NB4 (cell line): ENCODE results near the gene RFX2.

Experiments
- DNase-seq: peaks from one replicate; pipeline ENCODE4 v3.0.0; 2010; ENCODE audit warnings: low read depth
- H3K4me3 ChIP-seq: one replicate; pipeline ENCODE4 v1.5.1; 2011; ENCODE audit warnings: mild to moderate bottlenecking, low read depth, low read length, moderate library complexity
- MYC ChIP-seq: IDR thresholded peaks from 2 replicates; pipeline ENCODE4 v1.6.1; 2011; ENCODE audit warnings: low read depth, low read length
- POLR2A ChIP-seq: IDR thresholded peaks from 2 replicates; pipeline ENCODE4 v1.6.1; 2011; ENCODE audit warnings: mild to moderate bottlenecking; ENCODE audit not compliant: insufficient read length; ENCODE audit errors: extremely low read depth
- TF ChIP-seq, protein P1 (sequence below): IDR thresholded peaks from 2 replicates; pipeline ENCODE4 v1.6.1; 2011; ENCODE audit warnings: low read depth, low read length
- TF ChIP-seq, protein P2 (sequence below): IDR thresholded peaks from one replicate; pipeline ENCODE4 v1.5.1; 2012; ENCODE audit warnings: low read depth, low read length

The RFX2 gene

DNA sequence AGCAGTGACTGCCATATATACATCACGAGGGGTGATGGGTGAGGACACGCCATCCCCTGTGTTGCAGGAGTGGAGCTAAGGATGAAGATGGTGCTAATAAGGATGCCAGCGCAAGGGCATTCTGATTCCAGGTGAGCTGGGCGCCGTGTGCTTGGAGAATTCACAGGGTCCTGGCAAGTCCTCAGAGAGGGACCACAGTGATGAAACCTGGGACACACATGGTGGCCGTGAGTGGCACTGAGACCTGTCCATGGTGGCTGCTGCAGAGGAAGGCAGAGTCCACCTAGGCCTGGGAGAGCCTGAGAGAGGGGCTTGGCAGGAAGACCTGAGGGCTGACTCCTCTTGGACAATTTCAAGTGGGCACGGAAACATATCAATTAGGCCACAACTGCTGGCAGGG lies 65.2 kb downstream of the RFX2 start:
- DNase-seq: no peak
- no peak overlapping the region for H3K4me3 ChIP-seq
- no peak for TF ChIP-seq MYC
- TF ChIP-seq, protein P1, sequence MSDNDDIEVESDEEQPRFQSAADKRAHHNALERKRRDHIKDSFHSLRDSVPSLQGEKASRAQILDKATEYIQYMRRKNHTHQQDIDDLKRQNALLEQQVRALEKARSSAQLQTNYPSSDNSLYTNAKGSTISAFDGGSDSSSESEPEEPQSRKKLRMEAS: no peak
- TF ChIP-seq, protein P2, sequence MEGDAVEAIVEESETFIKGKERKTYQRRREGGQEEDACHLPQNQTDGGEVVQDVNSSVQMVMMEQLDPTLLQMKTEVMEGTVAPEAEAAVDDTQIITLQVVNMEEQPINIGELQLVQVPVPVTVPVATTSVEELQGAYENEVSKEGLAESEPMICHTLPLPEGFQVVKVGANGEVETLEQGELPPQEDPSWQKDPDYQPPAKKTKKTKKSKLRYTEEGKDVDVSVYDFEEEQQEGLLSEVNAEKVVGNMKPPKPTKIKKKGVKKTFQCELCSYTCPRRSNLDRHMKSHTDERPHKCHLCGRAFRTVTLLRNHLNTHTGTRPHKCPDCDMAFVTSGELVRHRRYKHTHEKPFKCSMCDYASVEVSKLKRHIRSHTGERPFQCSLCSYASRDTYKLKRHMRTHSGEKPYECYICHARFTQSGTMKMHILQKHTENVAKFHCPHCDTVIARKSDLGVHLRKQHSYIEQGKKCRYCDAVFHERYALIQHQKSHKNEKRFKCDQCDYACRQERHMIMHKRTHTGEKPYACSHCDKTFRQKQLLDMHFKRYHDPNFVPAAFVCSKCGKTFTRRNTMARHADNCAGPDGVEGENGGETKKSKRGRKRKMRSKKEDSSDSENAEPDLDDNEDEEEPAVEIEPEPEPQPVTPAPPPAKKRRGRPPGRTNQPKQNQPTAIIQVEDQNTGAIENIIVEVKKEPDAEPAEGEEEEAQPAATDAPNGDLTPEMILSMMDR: no peak
- TF ChIP-seq POLR2A: no peak

DNA sequence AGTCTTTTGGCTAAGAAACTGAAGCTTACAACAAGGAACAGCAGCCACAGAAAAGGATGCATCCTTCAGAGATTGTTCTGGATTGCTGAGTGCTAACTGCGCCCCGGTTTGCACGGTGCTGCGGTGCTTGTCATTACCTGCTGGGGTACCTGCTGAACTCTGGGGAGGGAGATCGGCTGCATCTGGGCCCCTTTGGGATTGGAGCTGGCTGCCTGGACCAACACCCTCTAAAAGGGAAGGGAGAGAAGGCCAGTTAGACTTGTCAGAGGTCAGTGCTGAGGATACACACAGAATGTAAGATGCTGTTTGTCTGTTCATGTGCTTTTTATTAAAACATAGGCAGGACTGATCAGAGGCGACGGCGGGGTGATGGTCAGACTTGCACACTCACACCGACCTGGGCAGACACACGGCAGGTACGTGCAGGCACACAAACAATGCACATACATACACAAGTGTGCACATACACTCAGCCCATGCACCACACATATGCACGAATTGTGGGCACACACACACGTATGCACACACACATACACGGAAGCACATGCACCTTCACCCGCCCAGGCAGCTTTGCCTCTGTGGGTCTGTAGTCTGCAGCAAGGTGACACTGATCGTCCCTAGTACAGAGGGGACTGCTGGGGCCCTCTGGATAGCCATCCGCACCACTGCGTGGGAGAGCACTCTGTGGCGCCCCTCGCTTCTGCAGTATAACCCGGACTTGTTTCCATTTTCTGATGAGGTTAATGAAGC lies 66.1 kb downstream of the RFX2 start:
- H3K4me3 ChIP-seq: no peak overlapping the region
- DNase-seq: no peak
- TF ChIP-seq MYC (no peak), POLR2A (no peak)
- TF ChIP-seq, protein P1: no peak
- TF ChIP-seq, protein P2: no peak

DNA sequence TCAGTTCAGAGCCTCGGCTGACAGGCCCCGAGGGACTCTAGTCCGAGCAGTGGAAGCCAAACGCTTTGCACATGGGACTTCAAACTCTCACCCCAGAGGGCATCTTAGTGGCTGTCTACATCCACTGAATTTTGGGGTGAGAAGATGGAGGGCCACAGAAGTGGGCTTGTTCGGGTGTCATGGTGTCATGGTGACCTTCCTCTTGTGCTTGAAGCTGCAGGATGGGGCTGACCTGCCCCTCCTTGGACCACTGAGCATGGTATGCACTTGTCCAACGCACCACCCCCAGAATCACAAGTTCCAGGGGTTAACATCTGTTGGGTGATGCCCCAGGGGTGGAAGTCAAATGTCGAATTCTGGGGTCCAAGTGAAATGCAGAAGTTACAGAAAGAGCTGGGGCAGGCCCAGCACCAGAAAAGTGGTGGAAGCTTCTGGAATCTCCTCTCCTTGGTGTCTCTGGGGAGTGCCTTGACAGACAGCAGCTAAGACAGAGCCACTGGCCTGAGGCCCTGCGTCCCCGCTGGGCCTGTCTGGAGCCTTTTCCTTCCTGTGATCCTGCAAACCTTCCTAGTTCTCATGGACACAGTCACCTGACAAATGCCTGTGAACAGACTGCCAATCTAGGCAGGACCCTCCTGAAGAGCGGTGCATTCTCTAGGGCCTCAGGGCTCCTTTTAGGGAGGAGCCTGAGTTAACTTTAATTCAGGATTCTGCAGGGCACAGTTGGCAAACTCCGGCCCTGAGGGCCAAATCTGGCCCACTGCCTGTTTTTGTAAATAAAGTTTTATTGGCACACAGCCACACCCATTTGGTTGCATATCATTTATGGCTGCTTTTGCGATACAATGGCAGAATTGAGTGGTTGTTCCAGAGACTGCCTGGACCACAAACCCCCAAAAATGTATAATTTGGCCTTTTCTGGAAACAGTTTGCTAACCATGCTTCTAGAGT lies 67.2 kb downstream of the RFX2 start:
- TF ChIP-seq, protein P1: no peak
- TF ChIP-seq, protein P2: no peak
- TF ChIP-seq POLR2A (no peak), MYC (no peak)

DNA sequence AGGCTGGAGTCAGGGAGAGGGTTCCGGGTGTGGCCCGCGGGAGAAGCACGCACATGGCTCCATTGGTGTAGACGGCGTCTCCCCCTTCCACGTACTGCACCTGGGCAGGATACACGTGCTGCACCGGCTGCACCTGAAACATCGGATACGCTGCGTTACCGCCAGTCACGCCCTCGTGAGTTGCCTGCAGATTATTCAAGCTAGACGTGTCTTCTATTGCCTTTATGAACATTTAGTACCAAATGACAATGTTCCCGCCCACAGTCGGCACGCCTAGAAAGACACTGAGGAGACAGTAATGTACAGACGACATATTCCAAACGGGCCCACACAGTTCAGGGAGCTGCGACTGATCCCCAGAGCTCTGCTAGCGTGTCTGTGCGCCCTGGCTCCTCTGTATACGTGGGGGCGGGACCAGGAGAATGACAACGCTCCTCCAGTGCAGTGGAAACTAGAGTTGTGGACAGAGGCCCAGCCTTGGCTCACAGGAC lies 68.3 kb downstream of the RFX2 start:
- TF ChIP-seq, protein P2: no peak
- TF ChIP-seq POLR2A: no peak
- TF ChIP-seq MYC: no peak
- TF ChIP-seq, protein P1: no peak
- DNase-seq: no peak
- no peak overlapping the region for H3K4me3 ChIP-seq

More for the DNA sequence above, 67.2 kb downstream of the RFX2 start:
- no peak for DNase-seq
- no peak overlapping the region for H3K4me3 ChIP-seq

DNA sequence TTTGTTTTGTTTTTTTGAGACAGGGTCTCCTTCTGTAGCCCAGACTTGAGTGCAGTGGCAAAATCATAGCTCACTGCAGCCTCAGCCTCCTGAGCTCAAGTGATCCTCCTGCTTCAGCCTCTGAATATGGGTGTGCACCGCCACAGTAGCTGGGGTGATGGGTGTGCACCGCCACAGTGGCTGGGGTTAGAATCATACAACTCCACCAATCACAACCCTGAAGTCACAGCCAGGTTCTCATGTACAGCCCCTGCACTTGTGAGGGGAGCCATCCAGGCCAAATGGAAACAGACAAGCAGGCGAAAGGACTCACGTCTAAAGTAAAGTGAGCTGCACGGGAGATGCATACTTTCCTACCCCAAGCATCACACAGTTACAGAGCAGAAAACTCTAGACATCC lies 69.2 kb downstream of the RFX2 start:
- H3K4me3 ChIP-seq: no peak overlapping the region
- TF ChIP-seq, protein P1: no peak
- TF ChIP-seq, protein P2: no peak
- no peak for TF ChIP-seq MYC
- TF ChIP-seq POLR2A: no peak
- DNase-seq: no peak
